HG03139 (cell line): ENCODE data around the gene ELK4.

Experiments
- ATAC-seq: cut with Tn5 transposase; IDR thresholded peaks from one replicate; pipeline ENCODE4 v1.9.1; 2021; ENCODE audit not compliant: unreplicated experiment

The ELK4 gene, protein sequence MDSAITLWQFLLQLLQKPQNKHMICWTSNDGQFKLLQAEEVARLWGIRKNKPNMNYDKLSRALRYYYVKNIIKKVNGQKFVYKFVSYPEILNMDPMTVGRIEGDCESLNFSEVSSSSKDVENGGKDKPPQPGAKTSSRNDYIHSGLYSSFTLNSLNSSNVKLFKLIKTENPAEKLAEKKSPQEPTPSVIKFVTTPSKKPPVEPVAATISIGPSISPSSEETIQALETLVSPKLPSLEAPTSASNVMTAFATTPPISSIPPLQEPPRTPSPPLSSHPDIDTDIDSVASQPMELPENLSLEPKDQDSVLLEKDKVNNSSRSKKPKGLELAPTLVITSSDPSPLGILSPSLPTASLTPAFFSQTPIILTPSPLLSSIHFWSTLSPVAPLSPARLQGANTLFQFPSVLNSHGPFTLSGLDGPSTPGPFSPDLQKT

DNA sequence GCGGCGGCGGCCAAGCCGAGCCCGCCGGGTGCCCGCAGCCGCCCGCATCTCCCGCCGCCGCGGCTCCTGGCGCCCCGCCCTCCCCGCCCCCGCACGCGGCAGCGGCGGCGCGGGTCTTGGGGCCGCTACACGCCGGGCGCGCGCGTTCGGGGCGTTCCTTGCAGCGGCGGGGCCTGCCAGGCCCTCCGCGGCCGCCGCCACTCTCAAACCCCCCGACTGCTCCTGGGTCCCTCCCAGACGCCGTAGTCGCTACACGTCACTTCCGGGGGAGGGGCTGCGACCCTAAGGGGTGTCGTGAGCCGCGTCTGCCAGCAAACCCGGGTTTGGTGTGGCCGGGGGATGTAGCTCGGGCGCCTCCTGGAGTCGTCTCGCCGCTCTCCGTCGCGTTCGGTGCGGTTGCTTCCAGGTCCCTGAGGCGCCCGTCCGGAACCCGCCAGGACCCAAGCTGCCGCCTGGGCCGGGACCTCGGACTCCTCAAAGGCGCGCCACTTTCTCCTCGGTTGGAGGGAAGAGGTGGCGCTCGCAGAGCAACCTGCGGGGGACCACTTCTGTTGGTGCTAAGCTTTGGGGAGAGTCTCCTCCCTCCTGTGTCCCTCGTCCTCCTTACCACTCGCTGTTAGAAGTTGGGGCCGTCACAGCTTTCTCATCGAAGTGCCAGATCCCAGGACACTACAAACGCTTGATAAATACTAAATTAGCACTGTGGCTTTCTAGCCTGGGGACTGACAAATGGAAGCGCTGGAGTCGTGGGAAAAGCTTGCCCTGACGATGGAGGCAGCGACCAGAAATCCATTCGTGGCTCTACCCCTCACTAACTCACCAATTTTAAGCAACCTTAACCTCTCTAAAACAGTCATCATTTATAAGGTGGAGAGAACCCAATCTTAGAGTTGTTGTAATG is at the start of gene ELK4:
Gene ELK4, minus strand, starts transcription at position 244 of the 901 bp plus-strand sequence. CDS start 8,129 bp downstream, outside the sequence.
- ATAC-seq = peak; percentile 83

DNA sequence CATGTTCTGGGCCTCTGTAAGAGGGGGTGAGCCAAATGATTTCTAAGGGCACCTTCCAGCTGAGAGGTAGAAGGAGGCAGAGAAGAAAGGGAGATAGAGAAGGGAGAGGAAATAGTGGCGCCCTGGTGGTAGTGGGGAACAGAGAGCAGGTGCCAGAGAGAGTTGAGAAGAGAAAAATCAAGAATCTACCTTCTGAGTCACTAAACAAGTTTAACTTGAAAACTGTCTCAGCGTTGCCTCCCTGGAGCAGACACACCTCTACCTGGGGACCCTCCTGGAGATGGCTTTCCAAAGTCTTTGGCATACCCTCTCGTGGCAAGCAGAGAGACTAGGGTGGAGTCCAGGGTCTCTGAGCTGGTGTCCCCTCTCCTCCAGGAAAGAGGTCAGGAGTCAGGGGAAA is 49.6 kb upstream of the ELK4 start:
- no peak for ATAC-seq

DNA sequence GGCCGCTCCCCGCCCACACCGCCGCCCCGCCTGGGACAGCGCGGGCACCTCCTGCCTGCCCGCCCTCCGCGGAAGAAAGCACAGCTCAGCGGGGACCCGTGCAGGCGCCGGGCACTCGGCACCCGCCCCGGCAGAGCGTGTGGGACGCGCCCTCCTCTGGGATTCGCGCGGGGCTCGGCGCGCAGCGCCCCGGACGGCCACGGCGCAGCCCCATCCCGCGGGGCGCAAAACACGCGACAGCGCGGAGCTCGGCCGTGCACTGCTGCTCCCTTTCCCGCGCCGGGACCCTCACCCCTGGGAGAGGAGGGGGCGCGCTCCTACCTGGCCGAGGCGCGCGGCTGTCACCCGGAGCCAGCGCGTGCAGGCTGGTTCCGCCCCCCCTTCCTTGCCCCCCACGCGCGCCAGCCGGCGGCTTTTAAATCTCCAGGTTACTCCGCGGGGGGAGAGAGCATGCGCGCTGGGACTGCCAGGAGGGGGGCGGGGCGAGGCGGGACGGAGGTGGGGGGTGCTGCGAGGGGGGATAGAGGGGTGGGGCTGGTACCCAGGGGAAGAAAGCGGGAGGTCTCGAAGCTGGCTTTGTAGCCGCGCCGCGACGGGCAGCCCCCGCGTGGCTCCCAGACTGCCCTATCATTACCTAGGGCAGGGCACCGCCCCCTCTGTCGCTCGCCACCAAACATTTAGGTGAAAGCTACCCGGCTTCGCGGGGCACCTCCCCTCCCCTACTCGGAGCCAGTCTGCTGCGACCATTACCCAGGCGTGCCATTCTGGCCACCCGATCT is 48.5 kb upstream of the ELK4 start, which contains the start of gene SLC45A3:
Gene SLC45A3, minus strand, starts transcription at position 437 of the 779 bp plus-strand sequence. CDS start 15,853 bp downstream, outside the sequence.
- no peak for ATAC-seq

DNA sequence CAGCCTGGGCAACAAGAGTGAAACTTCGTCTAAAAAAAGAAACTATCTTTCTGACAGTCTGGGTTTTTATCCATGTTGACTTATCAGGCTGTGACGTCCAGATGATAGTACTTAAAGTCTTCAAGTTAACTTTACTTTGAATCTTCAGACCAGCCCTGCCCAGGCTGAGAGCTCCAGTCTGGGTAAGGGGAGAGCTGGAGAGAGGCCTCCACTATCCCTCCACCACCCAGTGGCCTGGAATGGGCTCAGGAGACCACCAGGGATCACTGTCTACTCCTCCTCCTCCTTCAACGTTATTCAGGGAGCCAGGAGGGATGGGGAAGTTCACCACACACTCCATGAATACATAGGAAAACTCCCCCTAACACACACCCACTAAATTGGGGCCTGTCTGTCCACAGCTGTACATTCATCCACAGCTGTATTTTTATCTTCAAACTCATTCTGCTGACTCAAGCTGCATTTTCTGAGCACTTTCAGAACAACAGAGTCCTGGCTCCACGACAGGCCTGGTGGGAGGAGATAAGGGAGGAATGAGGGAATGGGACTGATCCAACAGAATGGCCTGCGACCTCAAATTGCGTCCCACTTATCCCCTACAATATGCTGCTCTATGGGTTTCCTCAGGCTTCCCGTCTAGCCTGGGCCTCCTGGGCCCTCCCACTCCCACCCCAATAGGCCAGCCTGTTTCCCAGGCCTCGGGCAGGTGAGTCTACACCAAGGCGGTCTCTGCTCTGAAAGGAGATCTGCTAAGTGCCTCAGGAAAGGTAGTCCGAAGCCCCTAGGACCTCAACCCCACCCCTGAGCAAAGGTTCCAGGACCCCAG is 46.7 kb upstream of the ELK4 start:
- ATAC-seq = no peak

DNA sequence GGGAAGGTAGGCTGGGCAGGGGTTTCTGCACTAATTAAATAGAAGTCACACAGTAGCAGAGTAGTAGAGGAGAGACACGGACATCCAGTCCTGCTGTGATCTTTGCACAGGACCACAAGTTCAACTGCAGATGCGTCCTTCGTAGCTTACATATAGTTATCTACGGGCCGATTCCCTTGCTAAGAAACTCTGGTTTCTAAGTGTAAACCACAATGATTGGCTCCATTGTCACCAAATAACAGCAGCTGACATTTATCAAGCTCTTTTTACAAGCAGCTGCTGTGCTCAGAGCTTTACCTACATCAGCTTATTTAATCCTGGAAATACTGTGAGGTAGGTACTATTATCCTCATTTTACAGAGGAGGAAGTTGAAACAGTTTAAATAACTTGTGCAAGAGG is 45.4 kb upstream of the ELK4 start:
- no peak for ATAC-seq

GRCh38 chr1:205676597-205676996 is 44.8 kb upstream of the ELK4 start:
- ATAC-seq = no peak

- ATAC-seq = no peak
These were observed 44.2 kb upstream of the ELK4 start for GRCh38 chr1:205676002-205676401.

GRCh38 chr1:205675247-205675646 is 43.4 kb upstream of the ELK4 start:
- no peak for ATAC-seq

GRCh38 chr1:205672970-205673369 is 41.2 kb upstream of the ELK4 start:
- no peak for ATAC-seq

DNA sequence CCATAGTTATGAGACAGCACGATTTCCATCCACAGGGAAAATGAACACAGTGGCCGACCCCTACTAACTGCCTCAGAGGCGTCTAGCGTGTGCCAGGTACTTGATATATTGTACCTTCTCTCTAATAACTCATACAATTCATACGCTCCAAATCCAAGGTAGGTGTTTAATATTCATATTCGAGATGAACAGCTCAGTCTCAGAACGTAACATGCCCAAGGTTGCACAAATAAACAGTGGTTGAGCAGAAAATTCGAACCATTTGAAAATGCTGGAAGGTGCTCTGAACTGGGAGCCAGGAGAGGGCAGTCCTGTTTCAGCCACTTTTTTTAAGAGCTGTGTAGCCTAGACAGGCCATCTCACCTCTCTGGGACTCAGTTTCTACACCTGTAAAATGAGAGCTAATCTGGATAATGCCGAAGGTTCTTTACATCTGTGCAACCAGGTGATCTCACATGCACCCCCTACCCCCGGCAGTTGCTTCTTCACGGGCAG is 40.6 kb upstream of the ELK4 start:
- no peak for ATAC-seq

GRCh38 chr1:205670611-205671430 is 39.0 kb upstream of the ELK4 start:
- ATAC-seq = no peak

GRCh38 chr1:205670150-205670446 is 38.3 kb upstream of the ELK4 start:
- ATAC-seq = no peak

- no peak for ATAC-seq
These were observed 37.7 kb upstream of the ELK4 start for GRCh38 chr1:205669341-205670149.

GRCh38 chr1:205668951-205669340 is 37.1 kb upstream of the ELK4 start:
- ATAC-seq = no peak

- ATAC-seq = no peak
These were observed 36.3 kb upstream of the ELK4 start for GRCh38 chr1:205667909-205668643.

DNA sequence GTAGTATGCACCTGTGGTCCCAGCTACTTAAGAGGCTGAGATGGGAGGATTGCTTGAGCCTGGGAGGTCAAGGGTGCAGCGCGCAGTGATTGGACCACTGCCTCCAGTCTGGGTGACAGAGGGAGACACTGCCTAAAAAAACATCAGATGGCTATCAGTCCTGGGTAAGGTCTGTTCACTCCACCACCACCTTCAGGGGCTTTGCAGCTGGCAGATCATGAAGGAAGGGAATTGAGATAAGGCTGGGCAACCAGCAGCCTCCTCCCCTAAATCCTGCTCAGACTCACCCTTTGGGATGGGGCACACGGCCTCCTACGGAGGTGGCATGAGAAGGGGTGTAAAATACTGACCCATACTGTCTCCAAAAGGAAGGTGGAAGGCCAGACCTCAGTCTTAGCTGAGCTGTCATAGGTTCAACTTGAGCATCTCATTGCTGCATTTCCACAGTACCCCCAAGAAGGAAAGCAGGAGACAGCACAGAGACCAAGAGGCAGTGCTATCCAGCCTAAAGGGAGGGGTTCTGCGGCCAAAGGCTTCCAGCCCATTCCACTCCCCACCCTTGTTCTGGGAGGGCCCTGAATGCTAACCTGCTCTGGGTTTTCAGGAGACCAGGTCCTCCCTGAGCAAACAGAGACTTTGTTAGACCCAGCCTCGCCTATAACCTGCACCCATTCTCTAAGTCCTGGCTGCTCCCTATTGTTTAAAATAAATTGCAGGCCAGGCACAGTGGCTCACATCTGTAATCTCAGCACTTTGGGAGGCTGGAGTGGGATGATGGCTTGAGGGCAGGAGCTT is 34.8 kb upstream of the ELK4 start:
- ATAC-seq = no peak
